ENCODE results near the gene CLDN6.
A peak's percentile ranks its signal among the peaks of the same experiment; 100 is the strongest.

Gene CLDN6, protein sequence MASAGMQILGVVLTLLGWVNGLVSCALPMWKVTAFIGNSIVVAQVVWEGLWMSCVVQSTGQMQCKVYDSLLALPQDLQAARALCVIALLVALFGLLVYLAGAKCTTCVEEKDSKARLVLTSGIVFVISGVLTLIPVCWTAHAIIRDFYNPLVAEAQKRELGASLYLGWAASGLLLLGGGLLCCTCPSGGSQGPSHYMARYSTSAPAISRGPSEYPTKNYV

DNA sequence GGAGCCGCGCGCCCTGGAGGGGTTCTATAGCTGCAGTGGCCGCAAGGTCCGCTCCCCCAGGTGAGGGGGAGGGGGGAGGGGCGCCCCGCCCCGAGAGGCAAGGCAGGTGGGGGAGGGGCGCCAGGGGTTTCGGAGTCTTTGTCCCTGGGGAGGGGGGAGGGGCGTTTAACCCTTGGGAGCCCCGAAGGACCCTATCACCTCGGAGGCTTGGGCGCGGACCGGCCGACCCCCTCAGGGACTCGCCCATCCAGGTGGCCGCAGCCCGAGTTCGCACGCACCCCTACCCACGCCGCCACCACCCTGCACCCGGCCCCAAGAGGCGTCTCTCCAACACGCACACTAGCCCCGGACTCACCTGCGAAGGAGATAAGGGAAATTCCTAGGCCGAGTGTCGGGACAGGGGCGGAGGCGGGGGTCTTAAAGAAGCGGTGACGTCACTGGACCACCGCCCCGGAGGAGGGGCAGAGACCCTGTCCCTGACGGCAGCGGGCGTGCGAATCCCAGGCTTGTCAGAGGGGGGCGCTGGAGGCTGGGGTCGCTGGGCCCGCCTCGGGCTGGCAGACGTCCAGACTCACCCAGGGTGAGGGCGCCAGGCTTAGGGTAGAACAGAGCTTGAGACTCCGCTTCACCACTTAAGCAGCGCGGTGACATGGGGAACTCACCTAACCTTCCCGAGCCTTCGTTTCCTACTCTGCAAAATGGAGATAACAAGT is at the start of gene CLDN6:
Gene CLDN6, minus strand, starts transcription at position 390 of the 713 bp plus-strand sequence. CDS start 2,162 bp downstream, outside the sequence.
- Histone ChIP-seq H3K9me3 (ENCODE audit: low read length) (no peaks in the 10 kb centered on the region), H3K4me3 (ENCODE audit: low read length) (no peak within 1 kb of the TSS), H3K4me1 (ENCODE audit: insufficient read depth, low read length) (peaks cover 20% of the 10 kb centered on the region), H3K27me3 (ENCODE audit: insufficient read depth, low read length) (peaks cover 34% of the 10 kb centered on the region), H3K36me3 (ENCODE audit: insufficient read depth, low read length) (no peaks in the 10 kb centered on the region), H2AFZ (ENCODE audit: low read depth, low read length) (no peak within 1 kb of the TSS)

DNA sequence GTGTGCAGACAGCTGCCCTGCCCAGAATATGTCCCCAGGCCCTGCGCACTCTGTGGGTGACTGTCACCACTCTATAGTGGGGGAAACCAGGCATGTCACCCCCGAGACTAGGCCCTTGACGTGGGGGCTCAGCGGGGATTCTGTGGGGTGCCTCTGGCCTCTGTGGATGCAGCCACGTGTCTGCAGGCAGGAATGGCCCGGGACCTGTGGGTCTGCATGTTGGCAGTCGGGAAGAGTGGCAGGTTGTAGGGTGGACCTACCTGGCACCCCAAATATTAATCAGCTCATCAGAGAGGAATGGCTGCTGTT is 48.4 kb upstream of the CLDN6 start:
- Histone ChIP-seq H3K9me3 (ENCODE audit: low read length) (peaks cover 3% of the 10 kb centered on the region), H3K4me3 (ENCODE audit: low read length) (no peak overlapping the region)

DNA sequence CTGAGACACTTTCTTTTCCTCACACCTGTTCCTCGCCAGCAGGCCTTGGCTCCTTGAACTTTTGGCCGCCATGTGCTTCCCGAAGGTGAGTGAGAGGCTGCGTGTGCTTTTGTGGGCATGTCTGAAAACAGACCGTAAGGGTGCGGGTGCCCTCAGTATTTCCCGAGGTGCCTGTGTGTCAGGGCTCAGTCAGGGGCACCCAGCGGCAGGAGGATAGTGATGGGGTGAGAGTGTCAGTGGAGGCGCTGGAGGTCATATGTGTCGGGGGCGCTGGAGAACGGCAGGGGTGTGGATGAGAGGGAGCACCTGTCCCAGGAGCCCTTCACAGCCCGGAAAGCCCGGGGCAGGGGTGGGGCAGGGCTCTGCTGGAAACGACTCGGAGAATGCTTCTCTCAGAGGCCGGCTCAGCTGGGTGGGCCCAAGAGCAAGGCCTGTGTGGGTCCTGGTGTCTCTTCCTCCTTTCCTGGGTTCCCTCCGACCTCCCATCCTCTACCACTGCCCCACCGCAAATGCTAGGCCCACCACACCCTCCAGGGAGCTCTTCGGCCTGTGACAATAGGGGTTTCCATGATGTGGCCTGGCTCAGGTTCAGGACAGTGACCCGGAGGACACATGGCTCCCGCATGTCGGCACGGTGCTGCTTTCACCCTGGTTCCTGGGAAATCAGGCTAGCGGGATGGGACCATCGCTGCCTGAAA is 47.9 kb upstream of the CLDN6 start:
- H3K4me3 ChIP-seq (ENCODE audit: low read length), result no peak overlapping the region
- no peak overlapping the region for H2AFZ ChIP-seq (ENCODE audit: low read depth, low read length)
- peaks cover 3% of the 10 kb centered on the region for H3K9me3 ChIP-seq (ENCODE audit: low read length)
- no peaks in the 10 kb centered on the region for H3K4me1 ChIP-seq (ENCODE audit: insufficient read depth, low read length)
- H3K27me3 ChIP-seq (ENCODE audit: insufficient read depth, low read length), result peaks cover 6% of the 10 kb centered on the region
- H3K36me3 ChIP-seq (ENCODE audit: insufficient read depth, low read length), result no peaks in the 10 kb centered on the region

More for the DNA sequence above, 48.4 kb upstream of the CLDN6 start:
- H3K4me1 ChIP-seq (ENCODE audit: insufficient read depth, low read length), result no peaks in the 10 kb centered on the region
- no peaks in the 10 kb centered on the region for H3K36me3 ChIP-seq (ENCODE audit: insufficient read depth, low read length)
- H3K27me3 ChIP-seq (ENCODE audit: insufficient read depth, low read length), result peaks cover 6% of the 10 kb centered on the region
- no peak overlapping the region for H2AFZ ChIP-seq (ENCODE audit: low read depth, low read length)

DNA sequence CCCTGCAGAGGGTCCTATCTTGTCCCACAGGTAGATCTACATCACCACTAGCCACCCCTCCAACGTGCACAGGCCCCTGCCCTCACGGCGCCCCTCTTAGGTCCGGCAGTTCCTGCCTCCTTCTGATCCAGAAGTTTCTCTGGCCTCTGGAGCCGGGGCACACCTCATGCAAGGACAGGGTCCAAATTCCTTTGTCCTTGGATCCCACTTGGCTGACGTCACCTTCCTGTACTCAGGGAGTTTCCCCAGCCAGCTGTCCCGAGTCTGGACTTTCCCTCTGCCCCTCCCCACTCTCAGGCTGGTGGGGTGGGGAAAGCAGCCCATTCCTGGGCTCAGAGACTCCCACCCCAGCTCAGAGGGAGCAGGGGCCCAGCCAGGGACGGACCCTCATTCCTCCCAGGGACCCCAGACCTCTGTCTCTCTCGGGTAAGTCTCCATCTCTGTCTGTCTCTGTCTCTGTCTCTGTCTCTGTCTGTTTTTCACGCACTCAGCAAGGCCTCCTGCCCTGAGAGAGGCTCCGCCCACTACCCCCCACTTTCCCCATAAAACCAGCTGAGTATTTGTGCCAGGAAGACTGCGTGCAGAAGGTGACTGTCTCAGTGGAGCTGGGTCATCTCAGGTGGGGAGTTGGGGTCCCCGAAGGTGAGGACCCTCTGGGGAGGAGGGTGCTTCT is 47.2 kb upstream of the CLDN6 start, which contains the start of gene IL32:
Gene IL32, plus strand, starts transcription at position 572 of the 673 bp plus-strand sequence. CDS start 172 bp downstream, outside the sequence.
- H3K9me3 ChIP-seq (ENCODE audit: low read length), result peaks cover 3% of the 10 kb centered on the region
- no peaks in the 10 kb centered on the region for H3K4me1 ChIP-seq (ENCODE audit: insufficient read depth, low read length)
- H3K4me3 ChIP-seq (ENCODE audit: low read length), result no peak within 1 kb of the TSS
- no peaks in the 10 kb centered on the region for H3K36me3 ChIP-seq (ENCODE audit: insufficient read depth, low read length)
- peaks cover 4% of the 10 kb centered on the region for H3K27me3 ChIP-seq (ENCODE audit: insufficient read depth, low read length)
- no peak within 1 kb of the TSS for H2AFZ ChIP-seq (ENCODE audit: low read depth, low read length)

DNA sequence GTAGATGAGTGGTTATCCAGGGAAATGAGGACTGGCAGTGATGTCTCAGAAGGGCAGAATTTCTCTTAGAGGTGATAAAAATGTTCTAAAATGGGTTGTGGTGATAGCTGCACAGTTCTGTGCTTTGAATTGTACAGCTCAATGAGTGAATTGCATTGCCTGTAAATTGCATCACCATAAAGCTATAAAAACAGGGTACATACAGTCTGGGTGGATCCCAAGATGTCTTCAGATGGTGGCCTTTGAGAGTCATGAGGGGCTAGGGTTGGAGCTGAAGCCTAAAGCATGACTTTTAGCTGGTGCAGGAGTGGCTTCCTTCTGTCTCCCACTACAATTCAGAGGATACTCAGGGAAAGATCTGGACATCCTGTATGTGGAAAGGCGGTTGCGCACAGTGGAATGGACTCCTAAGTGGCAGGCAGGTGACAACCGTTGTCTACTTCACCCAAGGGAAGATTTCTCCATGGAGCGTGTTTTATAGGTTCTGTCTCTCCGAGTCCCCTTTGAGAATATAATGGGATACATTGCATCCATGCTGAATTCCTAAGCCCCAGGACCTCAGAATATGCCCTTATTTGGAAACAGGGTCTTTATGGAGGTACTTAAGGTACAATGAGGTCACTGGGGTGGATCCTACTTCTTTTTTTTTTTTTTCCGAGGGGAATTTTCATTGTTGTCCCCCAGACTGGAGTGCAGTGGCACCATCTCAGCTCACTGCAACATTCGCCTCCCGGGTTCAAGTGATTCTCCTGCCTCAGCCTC is 45.8 kb upstream of the CLDN6 start:
- Histone ChIP-seq H2AFZ (ENCODE audit: low read depth, low read length) (no peak overlapping the region), H3K4me3 (ENCODE audit: low read length) (no peak overlapping the region), H3K9me3 (ENCODE audit: low read length) (peaks cover 3% of the 10 kb centered on the region), H3K4me1 (ENCODE audit: insufficient read depth, low read length) (peaks cover 7% of the 10 kb centered on the region), H3K27me3 (ENCODE audit: insufficient read depth, low read length) (peaks cover 4% of the 10 kb centered on the region), H3K36me3 (ENCODE audit: insufficient read depth, low read length) (no peaks in the 10 kb centered on the region)

DNA sequence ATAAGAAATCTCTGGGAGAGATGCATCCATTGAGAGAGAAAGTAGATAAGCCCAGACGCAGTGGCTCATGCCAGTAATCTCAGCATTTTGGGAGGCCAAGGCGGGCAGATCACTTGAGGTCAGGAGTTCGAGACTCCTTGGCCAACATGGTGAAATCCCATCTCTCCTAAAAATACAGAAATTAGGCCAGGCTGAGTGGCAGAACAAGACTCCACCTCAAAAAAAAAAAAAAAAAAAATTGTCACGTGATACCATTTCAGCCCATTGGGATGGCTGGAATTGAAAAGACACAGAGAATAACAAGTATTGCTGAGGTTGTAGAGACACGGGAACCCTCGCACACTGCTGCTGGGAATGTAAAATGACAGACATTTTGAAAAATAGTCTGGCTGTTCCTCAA is 44.6 kb upstream of the CLDN6 start:
- H3K36me3 ChIP-seq (ENCODE audit: insufficient read depth, low read length), result no peaks in the 10 kb centered on the region
- peaks cover 3% of the 10 kb centered on the region for H3K9me3 ChIP-seq (ENCODE audit: low read length)
- no peak overlapping the region for H3K4me3 ChIP-seq (ENCODE audit: low read length)
- H3K27me3 ChIP-seq (ENCODE audit: insufficient read depth, low read length), result peaks cover 2% of the 10 kb centered on the region
- no peak overlapping the region for H2AFZ ChIP-seq (ENCODE audit: low read depth, low read length)
- peaks cover 7% of the 10 kb centered on the region for H3K4me1 ChIP-seq (ENCODE audit: insufficient read depth, low read length)

DNA sequence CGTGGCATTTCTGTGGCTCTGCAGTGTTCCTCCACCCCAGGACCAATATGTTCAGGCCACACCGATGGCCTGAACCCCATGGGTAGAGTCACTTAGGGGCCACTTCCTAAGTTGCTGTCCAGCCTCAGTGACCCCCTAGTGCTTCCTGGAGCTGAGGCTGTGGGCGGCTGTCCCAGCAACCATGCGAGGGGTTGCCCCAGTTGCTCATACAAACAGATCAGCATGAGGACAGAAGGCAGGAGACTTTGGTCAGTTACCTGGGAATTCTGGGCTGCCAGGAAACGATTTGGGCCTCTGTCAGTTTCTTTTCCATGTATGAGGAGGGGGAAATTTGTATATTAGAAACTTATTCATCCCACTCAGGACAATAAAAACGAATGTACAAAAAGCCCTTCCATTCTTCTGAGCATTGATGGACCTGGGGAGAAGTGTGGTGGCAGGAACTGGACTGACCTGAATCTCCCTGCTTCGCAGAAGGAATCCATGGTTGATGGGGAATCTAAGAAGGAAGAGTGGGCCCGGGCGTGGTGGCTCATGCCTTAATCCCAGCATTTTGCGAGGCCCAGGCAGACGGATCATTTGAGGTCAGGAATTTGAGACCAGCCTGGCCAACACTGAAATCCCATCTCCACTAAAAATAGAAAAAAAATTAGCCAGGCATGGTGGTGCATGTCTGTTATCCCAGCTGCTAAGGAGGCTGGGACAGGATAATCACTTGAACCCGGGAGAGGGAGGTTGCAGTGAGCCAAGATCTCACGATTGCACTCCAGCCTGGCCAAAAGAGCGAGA is 42.5 kb upstream of the CLDN6 start:
- Histone ChIP-seq H2AFZ (ENCODE audit: low read depth, low read length) (no peak overlapping the region), H3K4me3 (ENCODE audit: low read length) (no peak overlapping the region), H3K4me1 (ENCODE audit: insufficient read depth, low read length) (peaks cover 7% of the 10 kb centered on the region), H3K36me3 (ENCODE audit: insufficient read depth, low read length) (no peaks in the 10 kb centered on the region), H3K27me3 (ENCODE audit: insufficient read depth, low read length) (peaks cover 2% of the 10 kb centered on the region), H3K9me3 (ENCODE audit: low read length) (peaks cover 3% of the 10 kb centered on the region)

DNA sequence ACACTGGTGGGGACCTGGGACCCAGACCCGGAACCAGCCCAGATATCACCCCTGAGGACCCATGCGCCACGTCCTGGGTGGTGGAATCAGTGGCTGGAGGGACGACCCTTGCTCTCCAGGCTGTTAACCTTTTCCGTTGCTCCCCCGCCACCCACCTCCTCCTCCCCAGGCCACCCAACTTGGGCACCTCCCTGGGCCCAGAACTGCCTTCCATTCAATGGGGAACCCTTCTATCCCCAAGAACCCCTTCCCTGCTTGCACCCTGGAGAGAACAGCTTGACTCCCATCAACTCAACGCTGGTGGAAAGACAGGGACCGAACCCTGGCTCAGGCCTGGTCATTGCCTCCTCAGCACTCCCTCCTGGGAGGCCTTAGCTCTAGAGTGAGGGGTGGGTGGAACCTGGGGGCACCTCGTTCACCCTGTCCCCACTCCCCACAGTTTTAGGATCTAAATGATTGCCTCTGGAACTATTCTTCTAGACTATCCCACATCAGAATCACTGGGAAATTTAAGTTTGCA is 41.8 kb upstream of the CLDN6 start:
- H3K9me3 ChIP-seq (ENCODE audit: low read length), result peaks cover 3% of the 10 kb centered on the region
- peaks cover 2% of the 10 kb centered on the region for H3K27me3 ChIP-seq (ENCODE audit: insufficient read depth, low read length)
- H3K4me3 ChIP-seq (ENCODE audit: low read length), result peak overlapping the region; percentile 47
- H2AFZ ChIP-seq (ENCODE audit: low read depth, low read length), result peak overlapping the region; percentile 64
- no peaks in the 10 kb centered on the region for H3K36me3 ChIP-seq (ENCODE audit: insufficient read depth, low read length)
- H3K4me1 ChIP-seq (ENCODE audit: insufficient read depth, low read length), result peaks cover 7% of the 10 kb centered on the region

DNA sequence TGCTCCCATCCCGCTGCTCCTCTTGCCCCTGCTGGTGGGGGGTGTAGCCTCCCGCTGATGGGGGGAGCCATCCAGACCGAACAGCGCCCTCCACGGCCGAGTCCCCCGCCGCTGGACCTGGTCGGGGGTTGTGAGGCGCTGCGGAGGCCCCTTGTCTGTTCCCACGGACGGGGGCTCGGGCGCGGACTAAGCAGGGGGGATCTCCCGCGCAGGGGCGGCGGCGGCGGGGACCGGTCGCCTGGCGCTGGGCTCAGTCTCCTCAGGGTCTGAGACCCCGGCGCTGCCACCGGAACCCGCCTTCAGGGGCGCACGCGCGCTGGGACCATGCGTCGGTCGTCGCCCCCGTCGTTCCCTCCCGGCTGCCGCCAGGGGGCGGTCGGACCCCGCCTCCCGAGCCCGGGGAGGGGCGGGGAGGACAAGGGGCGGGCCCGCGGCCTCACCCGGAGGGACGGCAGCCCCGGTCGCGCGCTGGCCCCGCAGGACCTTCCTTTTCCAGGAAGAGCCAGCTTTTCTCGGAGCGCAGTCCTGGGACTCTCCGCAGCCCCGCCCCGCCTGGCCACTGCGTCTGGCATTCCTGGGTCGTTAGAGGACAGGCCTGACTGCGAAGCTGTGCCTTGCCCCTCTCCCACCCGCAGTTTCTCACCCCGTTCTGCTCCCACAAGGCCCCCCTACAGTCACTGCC is 41.2 kb upstream of the CLDN6 start:
- Histone ChIP-seq H3K9me3 (ENCODE audit: low read length) (peaks cover 3% of the 10 kb centered on the region), H3K4me1 (ENCODE audit: insufficient read depth, low read length) (peaks cover 7% of the 10 kb centered on the region), H3K4me3 (ENCODE audit: low read length) (peak overlapping the region; percentile 86), H2AFZ (ENCODE audit: low read depth, low read length) (peak overlapping the region; percentile 64), H3K36me3 (ENCODE audit: insufficient read depth, low read length) (no peaks in the 10 kb centered on the region), H3K27me3 (ENCODE audit: insufficient read depth, low read length) (peaks cover 2% of the 10 kb centered on the region)

DNA sequence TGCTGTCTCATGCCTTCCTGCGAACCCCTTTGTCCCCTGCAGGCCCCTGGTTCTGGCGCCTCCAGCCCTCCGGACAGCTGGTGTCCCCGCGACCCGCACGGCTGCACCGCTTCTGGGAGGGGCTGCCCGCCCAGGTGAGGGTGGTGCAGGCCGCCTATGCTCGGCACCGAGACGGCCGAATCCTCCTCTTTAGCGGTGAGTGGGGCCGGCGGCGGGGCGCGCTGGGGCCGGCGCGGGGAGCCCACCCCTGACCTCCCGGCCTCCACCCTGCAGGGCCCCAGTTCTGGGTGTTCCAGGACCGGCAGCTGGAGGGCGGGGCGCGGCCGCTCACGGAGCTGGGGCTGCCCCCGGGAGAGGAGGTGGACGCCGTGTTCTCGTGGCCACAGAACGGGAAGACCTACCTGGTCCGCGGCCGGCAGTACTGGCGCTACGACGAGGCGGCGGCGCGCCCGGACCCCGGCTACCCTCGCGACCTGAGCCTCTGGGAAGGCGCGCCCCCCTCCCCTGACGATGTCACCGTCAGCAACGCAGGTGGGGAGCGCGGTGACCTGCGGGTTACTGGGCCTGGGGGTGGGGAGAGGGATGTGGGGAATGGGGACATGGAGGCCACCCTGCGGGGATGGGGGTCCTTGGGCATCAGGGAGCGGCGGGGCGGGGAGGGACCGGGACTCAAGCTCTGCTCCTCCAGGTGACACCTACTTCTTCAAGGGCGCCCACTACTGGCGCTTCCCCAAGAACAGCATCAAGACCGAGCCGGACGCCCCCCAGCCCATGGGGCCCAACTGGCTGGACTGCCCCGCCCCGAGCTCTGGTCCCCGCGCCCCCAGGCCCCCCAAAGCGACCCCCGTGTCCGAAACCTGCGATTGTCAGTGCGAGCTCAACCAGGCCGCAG is 40.4 kb upstream of the CLDN6 start:
- H3K9me3 ChIP-seq (ENCODE audit: low read length), result no peaks in the 10 kb centered on the region
- no peaks in the 10 kb centered on the region for H3K36me3 ChIP-seq (ENCODE audit: insufficient read depth, low read length)
- peaks cover 7% of the 10 kb centered on the region for H3K4me1 ChIP-seq (ENCODE audit: insufficient read depth, low read length)
- peak overlapping the region; percentile 86 for H3K4me3 ChIP-seq (ENCODE audit: low read length)
- H3K27me3 ChIP-seq (ENCODE audit: insufficient read depth, low read length), result no peaks in the 10 kb centered on the region
- H2AFZ ChIP-seq (ENCODE audit: low read depth, low read length), result peak overlapping the region; percentile 64
